Tibial artery (tissue), 4 donors: ENCODE data around the gene EFNB3.

Experiments
- DNase-seq, 2 donors: peaks; one replicate each; pipeline ENCODE4 v3.0.0-alpha.2; 2019
- H3K27ac ChIP-seq, 2 donors: fragments of 200-600 bp; sonication (generic) in 1 of 2; 1 replicate in 1 of 2; 2 replicates in 1 of 2; pipeline ENCODE4 v1.5.1; 2018 to 2019; ENCODE audit warnings: mild to moderate bottlenecking in 1 of 2
- H3K27me3 ChIP-seq, 2 donors: fragments of 200-600 bp; sonication (generic) in 1 of 2; one replicate each; pipeline versions ENCODE4 v1.5.1 to v1.6.0; 2016 to 2019
- H3K36me3 ChIP-seq, 3 donors: fragments of 200-600 bp; sonication (generic) in 2 of 3; one replicate each; pipeline ENCODE4 v1.5.1; 2016 to 2019; ENCODE audit warnings: mild to moderate bottlenecking in 2 of 3
- H3K4me1 ChIP-seq, 4 donors: fragments of 200-600 bp; sonication (generic) in 2 of 4; 1 replicate in 3 of 4; 2 replicates in 1 of 4; pipeline ENCODE4 v1.5.1; 2016 to 2019
- H3K4me3 ChIP-seq, 2 donors: fragments of 200-600 bp; sonication (generic) in 1 of 2; 1 replicate in 1 of 2; 2 replicates in 1 of 2; pipeline ENCODE4 v1.5.1; 2018 to 2019; ENCODE audit warnings: mild to moderate bottlenecking in 2 of 2
- H3K9me3 ChIP-seq, 3 donors: fragments of 200-600 bp; sonication (generic) in 1 of 3; one replicate each; pipeline ENCODE4 v1.5.1; 2016 to 2019
- CTCF ChIP-seq, 2 experiments: fragments of 200-600 bp in 1 of 2; fragments of 450-650 bp in 1 of 2; IDR thresholded peaks; one replicate each; pipeline ENCODE4 v1.5.1; 2017 to 2019; ENCODE audit warnings: antibody characterized with exemption in 2 of 2, mild to moderate bottlenecking in 1 of 2, moderate library complexity in 1 of 2
- intact Hi-C: fragments of 100-400 bp; cut with DNase I; formaldehyde crosslinking; loops from one replicate; pipeline ENCODE4 v1.15.0; 2023; ENCODE audit warnings: low total_unique reads

EFNB3 gene

GRCh38 chr17:7748076-7748775 is 43.2 kb downstream of the EFNB3 start:
- intact Hi-C loops: loop anchor here (10.0 kb wide), 2 partner anchors 107 to 237 kb away; partner anchors contain the start of genes CYB5D1, NAA38 and TMEM88
- no peak for TF ChIP-seq CTCF (IDR thresholded peaks at IDR 0.05)
- H3K4me3 ChIP-seq: no peak overlapping the region
- no peaks in the 10 kb centered on the region for H3K9me3 ChIP-seq
- H3K27ac ChIP-seq: no peak overlapping the region
- no peaks in the 10 kb centered on the region for H3K36me3 ChIP-seq
- no peak for DNase-seq
- H3K27me3 ChIP-seq: peaks cover 0 to 30% of the 10 kb centered on the region in 2 donors
- H3K4me1 ChIP-seq: no peaks in the 10 kb centered on the region

- no peak for TF ChIP-seq CTCF (IDR thresholded peaks at IDR 0.05)
- Histone ChIP-seq H3K4me1 (no peaks in the 10 kb centered on the region), H3K4me3 (no peak overlapping the region), H3K36me3 (no peaks in the 10 kb centered on the region), H3K27me3 (peaks cover 0 to 31% of the 10 kb centered on the region in 2 donors), H3K27ac (no peak overlapping the region), H3K9me3 (no peaks in the 10 kb centered on the region)
- DNase-seq: no peak
- intact Hi-C loops: no loop called here
Observed at GRCh38 chr17:7750321-7750821, 45.4 kb downstream of the EFNB3 start.

- peaks cover 0 to 29% of the 10 kb centered on the region in 2 donors for H3K27me3 ChIP-seq
- H3K4me3 ChIP-seq: no peak overlapping the region
- DNase-seq: no peak
- intact Hi-C loops: no loop called here
- H3K36me3 ChIP-seq: no peaks in the 10 kb centered on the region
- H3K4me1 ChIP-seq: no peaks in the 10 kb centered on the region
- no peak overlapping the region for H3K27ac ChIP-seq
- no peaks in the 10 kb centered on the region for H3K9me3 ChIP-seq
- TF ChIP-seq CTCF (IDR thresholded peaks at IDR 0.05): no peak
Observed at GRCh38 chr17:7754656-7755055, 49.7 kb downstream of the EFNB3 start.

- Histone ChIP-seq H3K27ac (no peak overlapping the region), H3K9me3 (no peaks in the 10 kb centered on the region), H3K4me3 (no peak overlapping the region), H3K27me3 (peaks cover 0 to 26% of the 10 kb centered on the region in 2 donors), H3K4me1 (no peaks in the 10 kb centered on the region), H3K36me3 (no peaks in the 10 kb centered on the region)
- no peak for DNase-seq
- no peak for TF ChIP-seq CTCF (IDR thresholded peaks at IDR 0.05)
- intact Hi-C loops: no loop called here
Observed at GRCh38 chr17:7755095-7755890, 50.3 kb downstream of the EFNB3 start.

- Histone ChIP-seq H3K9me3 (no peaks in the 10 kb centered on the region), H3K27me3 (peaks cover 0 to 26% of the 10 kb centered on the region in 2 donors), H3K4me3 (no peak overlapping the region), H3K4me1 (no peaks in the 10 kb centered on the region), H3K27ac (no peak overlapping the region), H3K36me3 (no peaks in the 10 kb centered on the region)
- TF ChIP-seq CTCF (IDR thresholded peaks at IDR 0.05): no peak
- DNase-seq: no peak
- intact Hi-C loops: no loop called here
Observed at GRCh38 chr17:7756968-7757367, 52.0 kb downstream of the EFNB3 start.
